Measurements from ENCODE around the gene SLC25A29.

GRCh38 chr14:100314724-100315123 lies 8.5 kb upstream of the SLC25A29 start:
- no peak for TF ChIP-seq ZNF274 (IDR thresholded peaks at IDR 0.05; ENCODE audit: borderline replicate concordance, extremely low read depth, low read length)
- TF ChIP-seq SRF (IDR thresholded peaks at IDR 0.05; ENCODE audit: low read depth, low read length): no peak
- TF ChIP-seq E2F6 (IDR thresholded peaks at IDR 0.05): no peak
- TF ChIP-seq TEAD4 (IDR thresholded peaks at IDR 0.05; ENCODE audit: low read depth, low read length): no peak
- TF ChIP-seq RFX5 (IDR thresholded peaks at IDR 0.05; ENCODE audit: borderline replicate concordance, low read depth, low read length): no peak
- TF ChIP-seq EP300 (IDR thresholded peaks at IDR 0.05; ENCODE audit: borderline replicate concordance in 1 of 2, low read depth in 2 of 2, low read length in 2 of 2): no peak
- TF ChIP-seq SP2 (IDR thresholded peaks at IDR 0.05; ENCODE audit: low read length): no peak
- TF ChIP-seq SUZ12 (IDR thresholded peaks at IDR 0.05; ENCODE audit: low read length): no peak
- TF ChIP-seq, protein P1, sequence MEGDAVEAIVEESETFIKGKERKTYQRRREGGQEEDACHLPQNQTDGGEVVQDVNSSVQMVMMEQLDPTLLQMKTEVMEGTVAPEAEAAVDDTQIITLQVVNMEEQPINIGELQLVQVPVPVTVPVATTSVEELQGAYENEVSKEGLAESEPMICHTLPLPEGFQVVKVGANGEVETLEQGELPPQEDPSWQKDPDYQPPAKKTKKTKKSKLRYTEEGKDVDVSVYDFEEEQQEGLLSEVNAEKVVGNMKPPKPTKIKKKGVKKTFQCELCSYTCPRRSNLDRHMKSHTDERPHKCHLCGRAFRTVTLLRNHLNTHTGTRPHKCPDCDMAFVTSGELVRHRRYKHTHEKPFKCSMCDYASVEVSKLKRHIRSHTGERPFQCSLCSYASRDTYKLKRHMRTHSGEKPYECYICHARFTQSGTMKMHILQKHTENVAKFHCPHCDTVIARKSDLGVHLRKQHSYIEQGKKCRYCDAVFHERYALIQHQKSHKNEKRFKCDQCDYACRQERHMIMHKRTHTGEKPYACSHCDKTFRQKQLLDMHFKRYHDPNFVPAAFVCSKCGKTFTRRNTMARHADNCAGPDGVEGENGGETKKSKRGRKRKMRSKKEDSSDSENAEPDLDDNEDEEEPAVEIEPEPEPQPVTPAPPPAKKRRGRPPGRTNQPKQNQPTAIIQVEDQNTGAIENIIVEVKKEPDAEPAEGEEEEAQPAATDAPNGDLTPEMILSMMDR (IDR thresholded peaks at IDR 0.05; ENCODE audit: control extremely low read depth in 1 of 3, insufficient read depth in 1 of 3, low read depth in 1 of 3, low read length in 3 of 3): no peak
- no peak for TF ChIP-seq POLR2AphosphoS5 (IDR thresholded peaks at IDR 0.05; ENCODE audit: low read depth, low read length)
- no peak for TF ChIP-seq KDM1A (IDR thresholded peaks at IDR 0.05; ENCODE audit: borderline replicate concordance, low read length)
- no peak for TF ChIP-seq SIN3A (conservative IDR thresholded peaks at IDR 0.05 in 1 of 2, IDR thresholded peaks at IDR 0.05 in 1 of 2; ENCODE audit: low read depth in 1 of 2, low read length in 2 of 2)

Data from H1 (cell line).